ENCODE results near the gene GPRIN1.

The GPRIN1 gene

GRCh38 chr5:176643491-176644219, 33.7 kb upstream of the GPRIN1 start:
- DNase-seq (ENCODE audit: low read depth) = no peak

GRCh38 chr5:176642675-176643490, 32.9 kb upstream of the GPRIN1 start:
- DNase-seq (ENCODE audit: low read depth) = no peak

DNA sequence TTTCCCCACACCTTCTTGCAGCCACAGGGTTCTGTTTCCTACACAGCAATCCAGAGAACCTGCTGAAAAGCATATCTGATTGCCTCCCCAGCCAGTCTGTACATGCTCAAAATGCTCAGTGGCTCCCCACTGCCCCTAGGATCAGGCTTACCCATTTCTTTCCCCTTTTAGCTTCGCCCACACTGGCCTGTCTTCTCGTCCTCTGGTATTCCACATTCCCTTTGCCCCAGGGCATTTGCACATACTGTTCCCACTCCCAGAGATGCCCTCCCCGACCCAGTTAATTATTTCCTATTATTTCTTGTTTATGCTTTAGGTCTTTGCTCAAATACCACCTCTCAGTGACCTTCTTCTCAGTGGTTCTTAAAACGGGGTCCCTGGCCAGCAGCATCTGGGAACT, 30.7 kb upstream of the GPRIN1 start:
- DNase-seq (ENCODE audit: low read depth) = no peak

- no peak for DNase-seq (ENCODE audit: low read depth)
Observed at GRCh38 chr5:176639981-176640380, 30.0 kb upstream of the GPRIN1 start.

GRCh38 chr5:176639208-176639607, 29.3 kb upstream of the GPRIN1 start:
- DNase-seq (ENCODE audit: low read depth) = no peak

- no peak for DNase-seq (ENCODE audit: low read depth)
Observed at GRCh38 chr5:176638437-176638836, 28.5 kb upstream of the GPRIN1 start.

DNA sequence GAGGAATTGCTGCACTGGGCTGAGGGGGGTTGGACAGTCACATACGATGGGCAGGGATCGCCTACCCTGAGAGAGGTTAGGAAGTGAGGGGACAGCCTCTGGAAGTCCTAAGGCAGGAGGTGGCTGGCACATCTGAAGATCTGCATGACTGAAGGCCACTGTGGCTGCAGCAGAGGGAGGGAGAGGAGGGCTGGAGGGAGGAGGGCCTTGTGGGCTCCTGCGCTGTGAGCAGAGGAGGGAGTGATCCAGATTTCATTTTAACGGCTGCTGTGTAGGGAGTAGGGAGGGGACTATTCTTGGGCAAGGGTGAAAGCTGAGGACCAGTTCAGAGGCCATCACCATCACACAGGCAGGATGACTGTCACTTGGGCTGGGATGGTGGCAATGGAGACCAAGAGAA, 27.6 kb upstream of the GPRIN1 start:
- no peak for DNase-seq (ENCODE audit: low read depth)

- DNase-seq (ENCODE audit: low read depth) = no peak
Observed at GRCh38 chr5:176636426-176636825, 26.5 kb upstream of the GPRIN1 start.

- DNase-seq (ENCODE audit: low read depth) = no peak
Observed at GRCh38 chr5:176633598-176633997, 23.6 kb upstream of the GPRIN1 start.

GRCh38 chr5:176632745-176633144, 22.8 kb upstream of the GPRIN1 start:
- no peak for DNase-seq (ENCODE audit: low read depth)

- DNase-seq (ENCODE audit: low read depth) = no peak
Observed at GRCh38 chr5:176631383-176632200, 21.6 kb upstream of the GPRIN1 start.

DNA sequence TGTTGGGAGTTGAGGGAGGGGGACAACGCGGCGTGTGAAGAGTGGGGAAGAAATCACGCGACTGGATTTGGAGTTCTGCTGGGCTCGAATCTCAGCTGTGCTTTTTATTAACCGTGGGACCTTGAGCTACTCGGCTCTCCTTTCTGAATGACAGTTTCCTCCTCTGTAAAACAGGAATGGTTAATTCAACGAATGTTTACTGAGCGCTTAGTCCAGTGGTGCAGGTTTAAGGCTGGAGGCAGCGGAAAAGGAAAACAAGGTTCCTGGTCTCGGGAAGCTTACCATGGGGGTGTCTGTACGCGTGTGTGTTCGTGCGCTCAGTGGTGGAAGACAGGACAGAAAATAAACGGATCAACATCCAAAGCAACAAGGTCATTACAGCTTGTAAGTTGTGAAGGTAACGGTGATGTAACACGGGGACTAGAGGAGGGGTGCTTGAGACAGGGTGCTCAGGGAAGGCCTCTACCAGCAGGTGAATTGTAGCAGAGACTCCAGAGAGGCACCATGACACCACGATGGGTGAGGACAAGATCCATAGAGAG, 20.8 kb upstream of the GPRIN1 start:
- DNase-seq (ENCODE audit: low read depth) = no peak

DNA sequence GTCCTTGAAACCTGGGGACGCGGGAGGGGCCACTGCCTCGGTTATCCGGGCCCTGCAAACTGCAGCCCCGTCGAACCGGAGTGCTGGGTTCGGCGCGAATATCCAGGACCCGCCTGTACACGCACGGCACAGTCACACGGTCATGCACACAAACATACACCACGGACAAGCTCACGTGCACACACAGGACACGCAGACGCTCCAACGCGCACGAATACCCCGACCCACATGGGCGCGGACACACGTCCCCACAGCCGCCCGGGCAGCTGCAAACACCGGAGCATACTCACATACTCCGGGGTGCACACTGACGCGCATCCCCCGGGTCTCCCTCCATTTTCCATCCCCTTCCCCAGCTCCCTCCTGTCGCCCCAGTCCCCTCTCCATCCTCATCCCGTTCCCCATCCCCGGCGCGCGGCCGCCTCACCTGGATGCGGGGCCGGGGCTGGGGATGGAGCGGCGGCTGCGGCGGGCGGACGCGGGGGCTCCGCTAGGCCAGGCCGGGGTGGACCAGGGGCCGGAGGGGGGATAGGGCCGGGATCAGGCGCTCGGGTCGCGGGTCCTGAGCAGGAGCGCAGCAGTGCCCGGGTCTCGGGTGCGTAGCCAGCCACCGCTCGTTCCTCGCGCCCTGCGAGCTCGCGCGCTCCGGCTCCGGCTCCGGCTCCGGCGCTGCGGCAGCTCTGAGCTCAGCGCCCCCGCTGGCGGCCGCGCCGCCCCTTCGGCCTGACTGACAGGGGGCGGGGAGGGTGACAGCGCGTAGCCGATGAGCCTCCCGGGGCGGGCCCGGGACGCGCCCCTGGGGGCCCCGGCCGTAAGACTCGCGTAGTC, 20.1 kb upstream of the GPRIN1 start, which contains the start of the genes EIF4E1B and SNCB:
EIF4E1B (plus strand) TSS at position 823 of the 828 bp plus-strand sequence. CDS start 12,113 bp downstream, outside the sequence.
SNCB (minus strand) TSS at position 682 of the 828 bp plus-strand sequence. CDS start 880 bp downstream, outside the sequence.
- DNase-seq (ENCODE audit: low read depth) = no peak

DNA sequence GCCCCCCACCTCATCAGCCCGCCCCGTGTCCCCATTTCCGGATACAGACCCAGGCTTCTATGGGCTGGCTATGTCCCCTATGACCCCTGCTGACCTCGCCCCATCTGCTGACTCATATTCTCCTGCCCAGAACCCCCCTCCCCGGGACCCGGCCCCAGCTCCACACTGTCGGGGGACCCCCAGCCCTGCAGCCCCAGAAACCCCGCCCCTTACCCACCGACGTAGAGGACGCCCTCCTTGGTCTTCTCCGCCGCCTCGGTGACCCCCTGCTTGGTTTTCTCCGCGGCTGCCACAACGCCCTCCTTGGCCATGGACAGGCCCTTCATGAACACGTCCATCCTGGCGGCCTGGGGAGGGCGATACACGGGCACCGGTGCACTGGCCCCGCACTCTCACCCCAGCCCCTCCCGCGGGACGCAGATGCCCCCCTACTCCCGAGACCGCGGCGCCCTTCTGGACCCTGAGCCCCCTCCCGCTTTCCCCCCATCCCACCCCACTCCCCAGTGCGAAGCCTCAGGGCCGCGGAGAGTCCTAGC, 19.4 kb upstream of the GPRIN1 start:
- no peak for DNase-seq (ENCODE audit: low read depth)

DNA sequence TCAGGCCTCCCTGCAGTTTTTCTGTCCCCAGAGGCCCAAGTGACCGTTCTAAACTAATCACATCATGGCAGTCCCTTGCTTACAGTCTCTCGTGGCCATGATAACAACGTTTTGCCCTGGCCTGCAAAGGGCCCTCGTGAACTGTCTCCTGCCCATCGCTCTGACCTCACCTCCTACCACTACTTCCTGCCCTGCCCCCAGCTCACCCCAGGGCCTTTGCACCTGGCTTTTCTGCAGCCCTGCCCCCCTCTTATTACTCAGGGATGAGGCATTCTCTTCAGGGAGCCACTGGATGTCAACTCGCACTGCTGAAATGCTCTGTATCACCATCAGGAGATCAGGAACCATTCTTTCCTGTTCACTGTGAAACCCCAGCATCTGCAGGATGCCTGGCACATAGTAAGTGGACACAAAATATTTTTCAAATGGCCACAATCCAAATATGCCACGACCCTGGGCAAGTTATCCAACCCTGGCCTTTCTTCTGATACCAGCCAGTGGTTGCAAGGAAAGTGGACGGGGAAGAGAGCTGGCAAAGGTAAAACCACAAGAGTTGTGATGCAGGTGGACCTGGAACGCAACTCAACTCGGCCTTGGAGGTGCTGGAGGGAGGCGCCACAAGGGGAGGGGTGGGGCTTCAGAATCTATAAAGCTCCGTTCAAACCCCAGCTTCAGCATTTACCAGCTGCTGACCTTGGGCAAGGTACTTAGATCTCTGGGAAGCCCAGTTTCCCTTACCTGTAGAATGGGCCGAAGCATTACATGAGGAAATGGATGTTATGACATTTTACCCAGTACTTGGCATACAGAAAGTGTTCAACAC, 18.7 kb upstream of the GPRIN1 start:
- no peak for DNase-seq (ENCODE audit: low read depth)

GRCh38 chr5:176627582-176627981, 17.6 kb upstream of the GPRIN1 start:
- no peak for DNase-seq (ENCODE audit: low read depth)

DNA sequence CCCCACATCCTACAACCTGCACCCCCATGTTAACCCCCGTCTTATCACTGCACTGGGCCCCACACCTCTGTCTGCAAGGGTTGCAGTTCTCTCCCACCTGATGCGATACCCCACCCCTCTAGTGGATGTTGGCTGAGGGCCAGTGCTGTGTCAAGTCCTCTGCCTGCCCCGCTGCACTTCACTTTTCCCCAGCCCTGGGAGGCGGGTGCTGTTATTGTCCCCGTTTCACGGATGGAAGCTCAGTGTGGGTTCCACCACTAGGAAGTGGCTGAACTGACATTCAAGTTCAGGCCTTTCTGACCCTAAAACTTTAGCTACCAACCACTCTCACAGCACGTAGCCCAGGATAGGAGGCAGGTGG, 16.9 kb upstream of the GPRIN1 start:
- DNase-seq (ENCODE audit: low read depth) = no peak

- no peak for DNase-seq (ENCODE audit: low read depth)
Observed at GRCh38 chr5:176625966-176626875, 16.3 kb upstream of the GPRIN1 start.

- DNase-seq (ENCODE audit: low read depth) = no peak
Observed at GRCh38 chr5:176625512-176625911, 15.6 kb upstream of the GPRIN1 start.
